Keratinocyte (primary cell): ENCODE results near the gene BCAR3. TPM values are rescaled to one million over a fixed set of nuclear protein-coding genes. Genes with fewer than 3 reads are reported as not detected.

Experiments used
- DNase-seq: peaks from one replicate; pipeline ENCODE4 v3.0.0-alpha.2; 2011; ENCODE audit warnings: low read depth, missing footprints, low spot score
- FAIRE-seq: peaks from 2 replicates; lab custom pipeline; 2011; peaks lifted over from hg19 to GRCh38; lab: Jason Lieb, UNC
- H2AFZ ChIP-seq: 2 replicates; pipeline ENCODE4 v1.6.0; 2012; ENCODE audit warnings: low read length, control low read depth, inconsistent platforms; ENCODE audit not compliant: control insufficient read depth
- H3K27ac ChIP-seq: 2 replicates; pipeline ENCODE4 v1.5.1; 2011; ENCODE audit warnings: low read length; ENCODE audit not compliant: control insufficient read depth, insufficient read depth
- H3K27me3 ChIP-seq: 3 replicates; pipeline ENCODE4 v1.6.0; 2011; ENCODE audit warnings: low read length; ENCODE audit not compliant: control insufficient read depth, insufficient read depth; ENCODE audit errors: extremely low read depth
- H3K36me3 ChIP-seq, 2 experiments: 2 replicates in 1 of 2; 3 replicates in 1 of 2; pipeline ENCODE4 v1.5.1; 2011; ENCODE audit warnings: low read length in 2 of 2, mild to moderate bottlenecking in 1 of 2; ENCODE audit not compliant: control insufficient read depth in 2 of 2, insufficient read depth in 2 of 2; ENCODE audit errors: extremely low read depth in 1 of 2
- H3K4me1 ChIP-seq: 3 replicates; pipeline ENCODE4 v1.5.1; 2011; ENCODE audit warnings: low read length; ENCODE audit not compliant: control insufficient read depth, insufficient read depth; ENCODE audit errors: extremely low read depth
- H3K4me2 ChIP-seq: 3 replicates; pipeline ENCODE4 v1.6.0; 2011; ENCODE audit warnings: low read depth, low read length; ENCODE audit not compliant: control insufficient read depth, insufficient read depth; ENCODE audit errors: extremely low read depth
- H3K4me3 ChIP-seq, 3 experiments: fragments of 200-600 bp in 1 of 3; sonication (generic) in 1 of 3; 2 replicates in 2 of 3; 3 replicates in 1 of 3; pipeline ENCODE4 v1.5.1; 2011 to 2016; ENCODE audit warnings: low read length in 3 of 3, mild to moderate bottlenecking in 3 of 3, control low read depth in 2 of 3, inconsistent platforms in 1 of 3, low read depth in 1 of 3, mixed read lengths in 1 of 3, mixed run types in 1 of 3, moderate library complexity in 1 of 3; ENCODE audit not compliant: control insufficient read depth in 2 of 3, insufficient read depth in 2 of 3; ENCODE audit errors: extremely low read depth in 1 of 3
- H3K79me2 ChIP-seq: 2 replicates; pipeline ENCODE4 v1.6.0; 2012; ENCODE audit warnings: low read length; ENCODE audit not compliant: control insufficient read depth, insufficient read depth
- H3K9ac ChIP-seq: 3 replicates; pipeline ENCODE4 v1.6.0; 2011; ENCODE audit warnings: low read length; ENCODE audit not compliant: control insufficient read depth, insufficient read depth; ENCODE audit errors: extremely low read depth
- H3K9me1 ChIP-seq: 3 replicates; pipeline ENCODE4 v1.6.0; 2011; ENCODE audit warnings: low read length; ENCODE audit not compliant: control insufficient read depth, insufficient read depth; ENCODE audit errors: extremely low read depth
- H3K9me3 ChIP-seq: 2 replicates; pipeline ENCODE4 v1.5.1; 2012; ENCODE audit warnings: low read depth, low read length; ENCODE audit not compliant: control insufficient read depth
- H4K20me1 ChIP-seq: 3 replicates; pipeline ENCODE4 v1.6.0; 2011; ENCODE audit warnings: low read length; ENCODE audit not compliant: control insufficient read depth, insufficient read depth; ENCODE audit errors: extremely low read depth
- EZH2 ChIP-seq: IDR thresholded peaks from one replicate; pipeline ENCODE4 v1.6.1; 2012; ENCODE audit warnings: inconsistent platforms, mild to moderate bottlenecking, low read length, moderate library complexity
- dilution Hi-C: fragments of 300-500 bp; cut with MboI; formaldehyde crosslinking; loops from one replicate; pipeline ENCODE4 v1.7.0; 2020; ENCODE audit warnings: low sequenced_read_pairs; ENCODE audit not compliant: extremely low pct_ligation_motif_present
- polyA plus RNA-seq, 5 experiments: library from polyadenylated mRNA; depleted of rRNA in 3 of 5; stranded (reverse) in 3 of 5; stranded (forward) in 1 of 5; unstranded in 1 of 5; fragments of >200 nt; gene quantifications; 1 replicate in 1 of 5; 2 replicates in 3 of 5; 3 replicates in 1 of 5; pipeline versions ENCODE4 v1.2.1 to v1.2.3, GENCODE V29; 2011 to 2012; ENCODE audit warnings: missing spikeins in 2 of 5, low read depth in 1 of 5, low replicate concordance in 1 of 5
- TF ChIP-seq, protein P1 (sequence below), 3 experiments: IDR thresholded peaks in 1 of 3; conservative IDR thresholded peaks in 1 of 3; optimal IDR thresholded peaks in 1 of 3; 2 replicates in 2 of 3; 3 replicates in 1 of 3; pipeline versions ENCODE3 to v1.5.1; 2011; ENCODE audit warnings: low read length in 3 of 3, mild to moderate bottlenecking in 3 of 3, moderate library complexity in 2 of 3, control low read depth in 1 of 3, inconsistent platforms in 1 of 3; ENCODE audit not compliant: insufficient read depth in 2 of 3; ENCODE audit errors: extremely low read depth in 1 of 3

BCAR3 gene
- polyA plus RNA-seq, 1 donor (not counting 4 experiments of a cell fraction or from before 2014, with no cell fraction given) = 77.2 TPM

DNA sequence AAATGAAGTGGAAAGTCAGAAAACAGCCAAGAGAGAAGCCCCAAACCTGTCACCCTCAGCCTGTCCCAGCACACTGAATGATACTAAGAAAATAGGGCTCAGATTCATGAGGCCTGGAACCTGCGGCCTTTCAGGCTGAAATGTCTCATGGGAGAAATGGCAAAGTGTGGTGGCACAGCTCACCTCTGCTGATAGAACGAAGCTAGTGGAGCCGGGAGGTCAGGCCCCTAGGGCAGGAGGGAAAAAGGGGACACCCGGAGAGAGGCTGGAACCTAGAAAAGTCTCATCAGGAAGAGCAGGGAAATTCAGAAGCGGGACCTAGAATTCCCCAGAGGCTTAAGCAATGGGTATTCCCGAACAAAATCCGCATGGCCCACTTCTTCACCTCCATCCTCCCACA, 107.1 kb downstream of the BCAR3 start:
- Histone ChIP-seq H3K79me2 (peaks cover 59% of the 10 kb centered on the region), H4K20me1 (peaks cover 33% of the 10 kb centered on the region), H3K9me3 (no peaks in the 10 kb centered on the region), H3K27me3 (no peaks in the 10 kb centered on the region), H3K27ac (no peak overlapping the region), H3K9me1 (no peaks in the 10 kb centered on the region), H2AFZ (no peak overlapping the region), H3K4me1 (no peaks in the 10 kb centered on the region), H3K4me3 (no peak overlapping the region), H3K36me3 (peaks cover 47 to 77% of the 10 kb centered on the region in 2 experiments), H3K9ac (no peak overlapping the region), H3K4me2 (no peak overlapping the region)
- TF ChIP-seq, protein P1, sequence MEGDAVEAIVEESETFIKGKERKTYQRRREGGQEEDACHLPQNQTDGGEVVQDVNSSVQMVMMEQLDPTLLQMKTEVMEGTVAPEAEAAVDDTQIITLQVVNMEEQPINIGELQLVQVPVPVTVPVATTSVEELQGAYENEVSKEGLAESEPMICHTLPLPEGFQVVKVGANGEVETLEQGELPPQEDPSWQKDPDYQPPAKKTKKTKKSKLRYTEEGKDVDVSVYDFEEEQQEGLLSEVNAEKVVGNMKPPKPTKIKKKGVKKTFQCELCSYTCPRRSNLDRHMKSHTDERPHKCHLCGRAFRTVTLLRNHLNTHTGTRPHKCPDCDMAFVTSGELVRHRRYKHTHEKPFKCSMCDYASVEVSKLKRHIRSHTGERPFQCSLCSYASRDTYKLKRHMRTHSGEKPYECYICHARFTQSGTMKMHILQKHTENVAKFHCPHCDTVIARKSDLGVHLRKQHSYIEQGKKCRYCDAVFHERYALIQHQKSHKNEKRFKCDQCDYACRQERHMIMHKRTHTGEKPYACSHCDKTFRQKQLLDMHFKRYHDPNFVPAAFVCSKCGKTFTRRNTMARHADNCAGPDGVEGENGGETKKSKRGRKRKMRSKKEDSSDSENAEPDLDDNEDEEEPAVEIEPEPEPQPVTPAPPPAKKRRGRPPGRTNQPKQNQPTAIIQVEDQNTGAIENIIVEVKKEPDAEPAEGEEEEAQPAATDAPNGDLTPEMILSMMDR (optimal IDR thresholded peaks at IDR 0.05 in 1 of 3, IDR thresholded peaks at IDR 0.05 in 1 of 3, conservative IDR thresholded peaks at IDR 0.05 in 1 of 3; ENCODE audit: extremely low read depth in 1 of 3, insufficient read depth in 2 of 3, low read length in 3 of 3) = no peak
- no peak for TF ChIP-seq EZH2
- FAIRE-seq (no peak), DNase-seq (no peak)
- dilution Hi-C loops = no loop called here

DNA sequence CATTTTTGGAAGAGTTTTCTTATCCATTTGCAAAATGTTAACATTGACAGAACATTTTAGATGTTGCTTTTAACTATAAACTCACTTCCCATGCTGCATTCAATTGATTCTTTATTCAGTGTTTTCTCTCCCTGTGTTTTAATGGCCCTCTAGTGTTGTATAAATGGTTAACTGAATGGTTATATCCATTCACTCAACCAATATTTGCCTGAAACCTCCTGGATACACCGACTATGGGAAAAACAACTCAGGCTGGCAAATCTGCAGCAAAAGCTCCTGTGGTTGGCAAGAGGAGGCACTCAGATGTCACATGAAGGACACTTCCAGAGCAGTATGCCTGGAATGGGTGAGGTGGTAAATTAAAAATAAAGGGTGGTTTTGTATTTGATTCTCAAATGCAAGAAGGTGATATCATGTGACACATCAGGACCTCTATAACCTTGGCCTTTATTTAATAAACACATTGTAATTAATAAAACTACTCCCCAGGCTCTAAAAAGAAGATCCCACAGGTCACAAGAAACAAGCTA, 107.6 kb downstream of the BCAR3 start:
- H2AFZ ChIP-seq = no peak overlapping the region
- peaks cover 47 to 76% of the 10 kb centered on the region in 2 experiments for H3K36me3 ChIP-seq
- no peaks in the 10 kb centered on the region for H3K9me1 ChIP-seq
- H3K9ac ChIP-seq = no peak overlapping the region
- DNase-seq (no peak), FAIRE-seq (no peak)
- peaks cover 28% of the 10 kb centered on the region for H4K20me1 ChIP-seq
- TF ChIP-seq, protein P1 (optimal IDR thresholded peaks at IDR 0.05 in 1 of 3, IDR thresholded peaks at IDR 0.05 in 1 of 3, conservative IDR thresholded peaks at IDR 0.05 in 1 of 3; ENCODE audit: extremely low read depth in 1 of 3, insufficient read depth in 2 of 3, low read length in 3 of 3) = no peak
- no peak for TF ChIP-seq EZH2
- H3K4me2 ChIP-seq = no peak overlapping the region
- no peaks in the 10 kb centered on the region for H3K9me3 ChIP-seq
- no peaks in the 10 kb centered on the region for H3K27me3 ChIP-seq
- H3K79me2 ChIP-seq = peaks cover 57% of the 10 kb centered on the region
- H3K27ac ChIP-seq = no peak overlapping the region
- no peaks in the 10 kb centered on the region for H3K4me1 ChIP-seq
- dilution Hi-C loops = no loop called here
- H3K4me3 ChIP-seq = no peak overlapping the region
